BJ (cell line): ENCODE data around the gene DCN. TPM values are rescaled to one million over a fixed set of nuclear protein-coding genes. Genes with fewer than 3 reads are reported as not detected.

Experiments
- CTCF ChIA-PET: fragments of 350-600 bp; formaldehyde crosslinking; extraction: SDS; loops from one replicate; lab custom pipeline; 2021; ENCODE audit warnings: antibody characterized with exemption, inconsistent platforms; lab: Yijun Ruan, JAX
- POLR2A ChIA-PET: fragments of 300-600 bp; sonication (Branson Sonifier 250); formaldehyde crosslinking; extraction: SDS; loops from one replicate; lab custom pipeline; 2021; ENCODE audit warnings: antibody characterized with exemption; lab: Charles Lee
- DNase-seq: peaks from one replicate; pipeline ENCODE4 v3.0.0-alpha.2; 2011; ENCODE audit warnings: low read depth
- H3K27me3 ChIP-seq: 2 replicates; pipeline ENCODE4 v1.6.0; 2011; ENCODE audit warnings: low read length; ENCODE audit not compliant: control insufficient read depth, insufficient read depth
- H3K36me3 ChIP-seq: 2 replicates; pipeline ENCODE4 v1.5.1; 2011; ENCODE audit warnings: low read length; ENCODE audit not compliant: control insufficient read depth, insufficient read depth
- H3K4me3 ChIP-seq: 2 replicates; pipeline ENCODE4 v1.5.1; 2011; ENCODE audit warnings: low read depth, mild to moderate bottlenecking, control low read depth, low read length
- CTCF ChIP-seq: IDR thresholded peaks from 2 replicates; pipeline ENCODE4 v1.5.1; 2011; ENCODE audit warnings: low read depth, mild to moderate bottlenecking, control low read depth, inconsistent platforms, low read length, moderate library complexity; ENCODE audit not compliant: insufficient read depth
- polyA plus RNA-seq: library from polyadenylated mRNA; depleted of rRNA; stranded (reverse); fragments of >200 nt; gene quantifications from 2 replicates; pipeline ENCODE4 v1.2.3, GENCODE V29; 2011

Gene DCN
- polyA plus RNA-seq, 1 experiment, result 823 TPM

- ChIA-PET POLR2A (interaction anchor here (1.3 kb wide), 1 partner anchor 70 kb away, joined by 3 read pairs; no protein-coding TSS in a partner anchor), CTCF (interaction anchor here (0.7 to 7.3 kb wide), 20 partner anchors 11 to 200 kb away, joined by 3 to 43 read pairs (median 4); partner anchors contain the start of gene LUM)
- peak; percentile 67 for TF ChIP-seq CTCF
- H3K36me3 ChIP-seq, result peaks cover 3% of the 10 kb centered on the region
- no peaks in the 10 kb centered on the region for H3K27me3 ChIP-seq
- DNase-seq, result no peak
- H3K4me3 ChIP-seq, result peak overlapping the region; percentile 35
Measured at GRCh38 chr12:91178139-91178561, 4.5 kb downstream of the DCN start.

- Histone ChIP-seq H3K36me3 (peaks cover 3% of the 10 kb centered on the region), H3K27me3 (no peaks in the 10 kb centered on the region), H3K4me3 (peak overlapping the region; percentile 14)
- DNase-seq, result no peak
- TF ChIP-seq CTCF, result no peak
- POLR2A ChIA-PET, result interaction anchor here (0.6 to 1.3 kb wide), 3 partner anchors 66 to 154 kb away, joined by 3 to 6 read pairs (median 3); partner anchors contain the start of gene LUM
- CTCF ChIA-PET, result interaction anchor here (0.7 to 7.3 kb wide), 18 partner anchors 12 to 199 kb away, joined by 3 to 43 read pairs (median 4); partner anchors contain the start of gene LUM
Measured at GRCh38 chr12:91177381-91177780, 5.2 kb downstream of the DCN start.

DNA sequence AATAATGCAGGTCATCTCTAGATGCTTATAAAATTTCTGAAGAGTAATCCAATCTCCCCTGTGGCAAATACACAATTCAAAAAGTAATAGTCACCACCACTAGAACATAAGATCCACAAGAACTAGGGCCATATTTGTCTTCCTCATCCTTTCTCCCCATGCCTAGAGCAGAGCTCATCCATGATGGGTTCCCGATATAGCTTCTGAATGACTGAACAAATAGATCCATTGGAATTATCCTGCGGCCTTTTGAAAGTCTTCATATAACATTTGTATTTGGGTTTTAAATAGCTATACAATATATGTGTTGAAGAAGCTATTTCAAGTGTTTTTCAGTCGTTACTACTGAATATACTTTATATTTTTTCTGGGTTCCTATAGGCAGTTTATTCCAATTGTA, 5.7 kb downstream of the DCN start:
- peaks cover 3% of the 10 kb centered on the region for H3K36me3 ChIP-seq
- H3K27me3 ChIP-seq, result no peaks in the 10 kb centered on the region
- H3K4me3 ChIP-seq, result peak overlapping the region; percentile 14
- POLR2A ChIA-PET, result interaction anchor here (1.1 kb wide), 1 partner anchor 66 kb away, joined by 6 read pairs; the partner anchor contains the start of gene LUM
- CTCF ChIA-PET, result interaction anchor here (1.0 to 7.3 kb wide), 17 partner anchors 20 to 199 kb away, joined by 3 to 43 read pairs (median 4); no protein-coding TSS in a partner anchor
- DNase-seq, result no peak
- no peak for TF ChIP-seq CTCF

- Histone ChIP-seq H3K4me3 (peak overlapping the region; percentile 9; the same call in 1 of the 2 replicates), H3K36me3 (peaks cover 4% of the 10 kb centered on the region), H3K27me3 (no peaks in the 10 kb centered on the region)
- ChIA-PET CTCF (interaction anchor here (0.6 to 7.3 kb wide), 12 partner anchors 20 to 1376 kb away, joined by 3 to 43 read pairs (median 4); no protein-coding TSS in a partner anchor), POLR2A (interaction anchor here (1.1 to 1.3 kb wide), 2 partner anchors 36 to 65 kb away, joined by 5 to 6 read pairs; partner anchors contain the start of gene LUM)
- TF ChIP-seq CTCF, result no peak
- DNase-seq, result no peak
Measured at GRCh38 chr12:91176358-91176757, 6.3 kb downstream of the DCN start.

GRCh38 chr12:91173124-91173523, 9.5 kb downstream of the DCN start:
- Histone ChIP-seq H3K36me3 (peaks cover 7% of the 10 kb centered on the region), H3K4me3 (no peak overlapping the region), H3K27me3 (no peaks in the 10 kb centered on the region)
- ChIA-PET CTCF (interaction anchor here (0.9 to 2.1 kb wide), 3 partner anchors 64 to 195 kb away, joined by 3 to 5 read pairs (median 3); no protein-coding TSS in a partner anchor), POLR2A (no interaction called here)
- no peak for DNase-seq
- no peak for TF ChIP-seq CTCF
